LNCaP clone FGC (cell line): ENCODE results near the gene THAP10.
"Not testable (repeated sequence)": the region's sequence is repeated elsewhere in the genome, so short reads cannot be mapped to it uniquely, and the experiment has no call there.

Source experiments
- DNase-seq: peaks from one replicate; pipeline ENCODE4 v3.0.0-alpha.2; 2011; ENCODE audit warnings: low read depth
- H3K4me3 ChIP-seq: 2 replicates; pipeline ENCODE4 v1.5.1; 2011; ENCODE audit warnings: mild to moderate bottlenecking, low read depth, low read length, control low read depth
- CTCF ChIP-seq: IDR thresholded peaks from 2 replicates; pipeline ENCODE4 v1.5.1; 2012; ENCODE audit warnings: mild to moderate bottlenecking; ENCODE audit not compliant: control insufficient read depth, insufficient read depth; ENCODE audit errors: extremely low read depth

THAP10 gene

GRCh38 chr15:70892002-70892911 lies at the start of gene THAP10, which contains the start of gene LRRC49:
Gene THAP10, minus strand, starts transcription at chr15:70892433. Its CDS starts 161 bp downstream, at chr15:70892272.
Gene LRRC49, plus strand, starts transcription at chr15:70892826. Its CDS starts 69 bp downstream, at chr15:70892895.
- no peak for TF ChIP-seq CTCF
- H3K4me3 ChIP-seq, result peak within 1 kb of the TSS; percentile 83
- DNase-seq, result peak; percentile 90

- H3K4me3 ChIP-seq, result no peak overlapping the region
- no peak for TF ChIP-seq CTCF
- DNase-seq, result peak; percentile 23
These were observed 44.1 kb upstream of the THAP10 start for GRCh38 chr15:70936326-70936725.

- no peak overlapping the region for H3K4me3 ChIP-seq
- no peak for DNase-seq
- TF ChIP-seq CTCF, result no peak
These were observed 43.4 kb upstream of the THAP10 start for GRCh38 chr15:70935631-70936030.

- no peak overlapping the region for H3K4me3 ChIP-seq
- DNase-seq, result no peak
- TF ChIP-seq CTCF, result no peak
These were observed 41.2 kb upstream of the THAP10 start for GRCh38 chr15:70933411-70933810.

- H3K4me3 ChIP-seq, result no peak overlapping the region
- DNase-seq, result no peak
- no peak for TF ChIP-seq CTCF
These were observed 40.2 kb upstream of the THAP10 start for GRCh38 chr15:70932397-70932796.

- no peak overlapping the region for H3K4me3 ChIP-seq
- DNase-seq, result peak; percentile 1
- TF ChIP-seq CTCF, result no peak
These were observed 39.6 kb upstream of the THAP10 start for GRCh38 chr15:70931821-70932220.

- not testable (repeated sequence) for DNase-seq
These were observed 34.7 kb upstream of the THAP10 start for GRCh38 chr15:70926914-70927313.

More at GRCh38 chr15:70926914-70927313, 34.7 kb upstream of the THAP10 start:
- H3K4me3 ChIP-seq, result not testable (repeated sequence)
